A549 (cell line): ENCODE measurements around the gene CALN1.

Experiments used
- BHLHE40 ChIP-seq: IDR thresholded peaks from 2 replicates; pipeline ENCODE4 v1.6.1; 2012; ENCODE audit warnings: low read depth, low read length, inconsistent platforms
- CTCF ChIP-seq: fragments of >200 bp; sonication (Bioruptor Twin); formaldehyde crosslinking; IDR thresholded peaks from 3 replicates; pipeline ENCODE4 v1.5.1; 2016
- EP300 ChIP-seq, 2 experiments: fragments of >200 bp; sonication (Bioruptor Twin); formaldehyde crosslinking; IDR thresholded peaks; 2 replicates in 1 of 2; 3 replicates in 1 of 2; pipeline ENCODE4 v1.6.1; 2016 to 2017
- MAX ChIP-seq: IDR thresholded peaks from 2 replicates; pipeline ENCODE4 v1.6.1; 2012
- RAD21 ChIP-seq, 2 experiments: fragments of >200 bp in 1 of 2; sonication (Bioruptor Twin) in 1 of 2; formaldehyde crosslinking in 1 of 2; IDR thresholded peaks in 1 of 2; conservative IDR thresholded peaks in 1 of 2; 2 replicates in 1 of 2; 3 replicates in 1 of 2; pipeline ENCODE4 v1.6.1; 2012 to 2018; ENCODE audit warnings: inconsistent platforms in 1 of 2
- REST ChIP-seq: fragments of 200-600 bp; sonication (generic); IDR thresholded peaks from 2 replicates; pipeline ENCODE4 v1.6.1; 2016; ENCODE audit warnings: antibody characterized with exemption, mild to moderate bottlenecking, moderate library complexity
- ZNF302 ChIP-seq: fragments of 250-450 bp; sonication (Bioruptor Pico); IDR thresholded peaks from 2 replicates; pipeline ENCODE4 v1.9.0; 2021; ENCODE audit warnings: inconsistent platforms, mild to moderate bottlenecking, moderate library complexity

GRCh38 chr7:72230281-72230680, 181.9 kb downstream of the CALN1 start:
- TF ChIP-seq RAD21 (conservative IDR thresholded peaks at IDR 0.05 in 1 of 2, IDR thresholded peaks at IDR 0.05 in 1 of 2) (no peak), MAX (no peak), REST (no peak), BHLHE40 (no peak), CTCF (no peak), EP300 (IDR thresholded peaks at IDR 0.05) (no peak), ZNF302 (CRISPR knock-in tag) (no peak)
